GM19240 (cell line): ENCODE results near the gene CYB5D1.

Experiments
- DNase-seq: peaks from one replicate; pipeline ENCODE4 v3.0.0; 2011; ENCODE audit warnings: low spot score; ENCODE audit not compliant: insufficient read length

Gene CYB5D1

DNA sequence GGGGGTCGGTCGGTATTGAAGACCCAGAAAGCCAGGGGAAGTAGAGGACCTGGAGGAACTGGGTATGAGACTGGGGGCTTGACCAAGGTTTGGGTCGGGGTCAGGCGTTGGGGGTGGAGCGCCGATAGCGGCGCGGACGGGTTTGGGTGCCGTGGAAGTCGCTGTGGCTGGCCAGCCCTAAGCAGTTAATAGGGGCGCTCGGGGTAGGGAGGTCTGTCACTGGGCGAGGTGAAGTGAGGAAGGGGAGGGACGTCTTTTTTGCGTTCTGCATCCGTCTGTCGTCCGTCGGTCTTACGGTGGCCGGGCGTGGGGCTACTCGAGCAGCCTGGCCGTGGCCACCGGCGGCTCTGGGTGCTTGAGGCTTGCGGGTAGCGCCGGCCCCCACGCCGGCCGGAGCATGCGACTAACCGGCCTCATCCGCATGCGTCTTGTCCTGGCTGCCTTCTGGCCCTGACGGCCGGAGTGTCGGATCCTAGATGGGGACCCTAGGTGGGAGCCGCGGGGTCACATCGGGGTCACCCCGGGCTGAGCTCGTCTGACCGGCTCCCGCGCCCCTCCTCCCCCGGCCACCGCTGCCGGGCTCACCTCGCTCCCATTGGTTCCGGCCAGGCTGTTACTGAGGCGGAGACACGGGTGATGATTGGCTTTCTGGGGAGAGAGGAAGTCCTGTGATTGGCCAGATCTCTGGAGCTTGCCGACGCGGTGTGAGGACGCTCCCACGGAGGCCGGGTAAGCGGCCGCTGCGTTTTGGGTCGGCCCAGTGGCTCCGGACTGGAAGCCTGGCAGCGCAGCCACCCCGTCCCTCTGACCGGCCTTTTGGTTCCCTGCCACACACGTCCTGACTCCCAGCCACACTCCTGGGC, 13.3 kb upstream of the CYB5D1 start:
- DNase-seq, result peak; percentile 96

- no peak for DNase-seq
Observed at GRCh38 chr17:7845359-7846062, 12.3 kb upstream of the CYB5D1 start.

DNA sequence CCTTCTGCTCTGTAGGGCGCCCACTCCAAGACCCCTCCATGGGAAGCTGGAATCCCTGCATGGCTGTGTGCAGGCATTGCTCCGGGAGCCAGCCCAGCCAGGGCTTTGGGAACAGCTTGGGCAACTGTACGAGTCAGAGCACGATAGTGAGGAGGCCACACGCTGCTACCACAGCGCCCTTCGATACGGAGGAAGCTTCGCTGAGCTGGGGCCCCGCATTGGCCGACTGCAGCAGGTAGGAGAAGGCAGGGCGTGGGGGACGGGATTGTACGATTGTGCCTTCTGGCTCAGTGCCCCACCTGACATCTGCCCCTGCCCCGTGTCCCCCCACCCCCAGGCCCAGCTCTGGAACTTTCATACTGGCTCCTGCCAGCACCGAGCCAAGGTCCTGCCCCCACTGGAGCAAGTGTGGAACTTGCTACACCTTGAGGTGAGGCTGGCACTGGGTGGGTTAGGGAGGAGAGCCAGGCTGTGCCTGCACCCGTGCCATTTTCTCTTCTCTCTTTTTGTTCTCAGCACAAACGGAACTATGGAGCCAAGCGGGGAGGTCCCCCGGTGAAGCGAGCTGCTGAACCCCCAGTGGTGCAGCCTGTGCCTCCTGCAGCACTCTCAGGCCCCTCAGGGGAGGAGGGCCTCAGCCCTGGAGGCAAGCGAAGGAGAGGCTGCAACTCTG, 11.6 kb upstream of the CYB5D1 start:
- DNase-seq, result no peak

- no peak for DNase-seq
Observed at GRCh38 chr17:7846765-7847661, 10.8 kb upstream of the CYB5D1 start.

- DNase-seq, result no peak
Observed at GRCh38 chr17:7848131-7848579, 9.6 kb upstream of the CYB5D1 start.

DNA sequence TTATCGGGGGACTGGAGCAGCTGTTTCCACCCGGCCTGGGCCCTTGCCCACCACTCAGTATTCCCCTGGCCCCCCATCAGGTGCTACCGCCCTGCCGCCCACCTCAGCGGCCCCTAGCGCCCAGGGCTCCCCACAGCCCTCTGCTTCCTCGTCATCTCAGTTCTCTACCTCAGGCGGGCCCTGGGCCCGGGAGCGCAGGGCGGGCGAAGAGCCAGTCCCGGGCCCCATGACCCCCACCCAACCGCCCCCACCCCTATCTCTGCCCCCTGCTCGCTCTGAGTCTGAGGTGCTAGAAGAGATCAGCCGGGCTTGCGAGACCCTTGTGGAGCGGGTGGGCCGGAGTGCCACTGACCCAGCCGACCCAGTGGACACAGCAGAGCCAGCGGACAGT, 9.1 kb upstream of the CYB5D1 start:
- DNase-seq, result no peak

DNA sequence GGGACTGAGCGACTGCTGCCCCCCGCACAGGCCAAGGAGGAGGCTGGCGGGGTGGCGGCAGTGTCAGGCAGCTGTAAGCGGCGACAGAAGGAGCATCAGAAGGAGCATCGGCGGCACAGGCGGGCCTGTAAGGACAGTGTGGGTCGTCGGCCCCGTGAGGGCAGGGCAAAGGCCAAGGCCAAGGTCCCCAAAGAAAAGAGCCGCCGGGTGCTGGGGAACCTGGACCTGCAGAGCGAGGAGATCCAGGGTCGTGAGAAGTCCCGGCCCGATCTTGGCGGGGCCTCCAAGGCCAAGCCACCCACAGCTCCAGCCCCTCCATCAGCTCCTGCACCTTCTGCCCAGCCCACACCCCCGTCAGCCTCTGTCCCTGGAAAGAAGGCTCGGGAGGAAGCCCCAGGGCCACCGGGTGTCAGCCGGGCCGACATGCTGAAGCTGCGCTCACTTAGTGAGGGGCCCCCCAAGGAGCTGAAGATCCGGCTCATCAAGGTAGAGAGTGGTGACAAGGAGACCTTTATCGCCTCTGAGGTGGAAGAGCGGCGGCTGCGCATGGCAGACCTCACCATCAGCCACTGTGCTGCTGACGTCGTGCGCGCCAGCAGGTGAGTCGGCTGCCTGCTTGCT, 8.6 kb upstream of the CYB5D1 start:
- no peak for DNase-seq

GRCh38 chr17:7849751-7850504, 7.9 kb upstream of the CYB5D1 start:
- DNase-seq, result no peak

DNA sequence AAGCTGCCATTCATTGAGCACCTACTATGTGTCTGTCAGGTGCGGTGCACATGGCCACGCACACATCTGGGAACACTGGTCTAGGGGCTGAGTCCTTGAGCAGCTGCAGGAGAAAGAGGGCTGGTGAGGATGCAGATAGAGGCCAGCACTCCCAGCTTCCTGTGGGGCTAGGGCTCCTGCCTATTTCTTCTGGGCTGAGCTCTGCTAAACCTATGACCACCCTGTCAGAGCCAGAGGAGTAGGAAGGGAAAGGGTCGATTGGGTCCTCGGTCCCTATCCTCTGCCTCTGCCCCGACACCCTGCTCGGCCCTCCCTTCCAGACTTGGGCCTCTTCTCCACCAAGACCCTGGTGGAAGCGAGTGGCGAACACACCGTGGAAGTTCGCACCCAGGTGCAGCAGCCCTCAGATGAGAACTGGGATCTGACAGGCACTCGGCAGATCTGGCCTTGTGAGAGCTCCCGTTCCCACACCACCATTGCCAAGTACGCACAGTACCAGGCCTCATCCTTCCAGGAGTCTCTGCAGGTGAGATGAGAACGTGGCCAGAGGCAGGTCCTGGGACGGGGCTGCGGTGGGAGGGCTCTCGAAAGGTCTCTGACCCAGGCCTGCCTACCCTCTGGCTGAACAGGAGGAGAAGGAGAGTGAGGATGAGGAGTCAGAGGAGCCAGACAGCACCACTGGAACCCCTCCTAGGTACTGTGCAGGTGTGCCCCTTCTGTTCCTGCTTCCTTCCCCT, 6.9 kb upstream of the CYB5D1 start:
- DNase-seq, result no peak

DNA sequence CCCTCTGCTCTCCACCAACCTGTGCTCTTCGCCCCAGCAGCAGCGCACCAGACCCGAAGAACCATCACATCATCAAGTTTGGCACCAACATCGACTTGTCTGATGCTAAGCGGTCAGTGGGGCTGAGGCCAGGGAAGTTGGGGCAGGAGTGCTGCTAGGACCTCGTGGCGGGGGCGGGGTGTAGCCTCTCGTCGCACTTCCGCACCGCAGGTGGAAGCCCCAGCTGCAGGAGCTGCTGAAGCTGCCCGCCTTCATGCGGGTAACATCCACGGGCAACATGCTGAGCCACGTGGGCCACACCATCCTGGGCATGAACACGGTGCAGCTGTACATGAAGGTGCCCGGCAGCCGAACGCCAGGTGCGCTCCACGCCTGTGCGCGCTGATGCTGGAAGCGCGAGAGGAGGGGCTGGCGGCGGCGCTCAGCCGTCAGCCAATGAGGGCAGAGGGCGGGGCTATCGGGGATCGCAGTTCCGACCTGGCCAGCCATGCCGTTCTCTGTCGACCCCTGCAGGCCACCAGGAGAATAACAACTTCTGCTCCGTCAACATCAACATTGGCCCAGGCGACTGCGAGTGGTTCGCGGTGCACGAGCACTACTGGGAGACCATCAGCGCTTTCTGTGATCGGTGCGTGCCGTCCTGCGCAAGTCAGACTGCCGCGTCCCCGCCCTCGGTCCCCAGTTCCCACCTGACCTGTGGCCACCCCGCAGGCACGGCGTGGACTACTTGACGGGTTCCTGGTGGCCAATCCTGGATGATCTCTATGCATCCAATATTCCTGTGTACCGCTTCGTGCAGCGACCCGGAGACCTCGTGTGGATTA, 6.2 kb upstream of the CYB5D1 start:
- peak; percentile 92 for DNase-seq

DNA sequence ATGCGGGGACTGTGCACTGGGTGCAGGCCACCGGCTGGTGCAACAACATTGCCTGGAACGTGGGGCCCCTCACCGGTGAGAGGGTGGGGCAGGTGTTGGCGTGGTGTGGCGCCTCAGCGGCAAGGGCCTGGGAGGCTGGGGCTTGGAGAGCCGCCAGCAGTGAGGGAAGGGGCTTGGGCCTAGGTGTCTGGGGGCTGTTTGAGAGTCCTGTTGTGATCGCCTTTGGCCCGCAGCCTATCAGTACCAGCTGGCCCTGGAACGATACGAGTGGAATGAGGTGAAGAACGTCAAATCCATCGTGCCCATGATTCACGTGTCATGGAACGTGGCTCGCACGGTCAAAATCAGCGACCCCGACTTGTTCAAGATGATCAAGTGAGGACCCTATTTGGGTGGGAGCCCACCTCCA, 5.5 kb upstream of the CYB5D1 start:
- no peak for DNase-seq

DNA sequence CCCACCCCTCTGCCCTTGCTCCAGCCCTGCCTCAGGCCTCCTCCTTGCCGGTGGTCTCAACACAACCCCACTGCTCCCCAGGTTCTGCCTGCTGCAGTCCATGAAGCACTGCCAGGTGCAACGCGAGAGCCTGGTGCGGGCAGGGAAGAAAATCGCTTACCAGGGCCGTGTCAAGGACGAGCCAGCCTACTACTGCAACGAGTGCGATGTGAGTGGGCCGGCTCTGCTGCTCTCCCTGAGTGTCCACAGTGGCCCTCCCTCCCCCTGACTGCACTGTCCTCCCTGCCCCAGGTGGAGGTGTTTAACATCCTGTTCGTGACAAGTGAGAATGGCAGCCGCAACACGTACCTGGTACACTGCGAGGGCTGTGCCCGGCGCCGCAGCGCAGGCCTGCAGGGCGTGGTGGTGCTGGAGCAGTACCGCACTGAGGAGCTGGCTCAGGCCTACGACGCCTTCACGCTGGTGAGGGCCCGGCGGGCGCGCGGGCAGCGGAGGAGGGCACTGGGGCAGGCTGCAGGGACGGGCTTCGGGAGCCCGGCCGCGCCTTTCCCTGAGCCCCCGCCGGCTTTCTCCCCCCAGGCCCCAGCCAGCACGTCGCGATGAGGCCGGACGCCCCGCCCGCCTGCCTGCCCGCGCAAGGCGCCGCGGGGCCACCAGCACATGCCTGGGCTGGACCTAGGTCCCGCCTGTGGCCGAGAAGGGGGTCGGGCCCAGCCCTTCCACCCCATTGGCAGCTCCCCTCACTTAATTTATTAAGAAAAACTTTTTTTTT, 4.7 kb upstream of the CYB5D1 start:
- no peak for DNase-seq

- DNase-seq, result no peak
Observed at GRCh38 chr17:7853691-7854038, 4.1 kb upstream of the CYB5D1 start.

- DNase-seq, result no peak
Observed at GRCh38 chr17:7854078-7854777, 3.6 kb upstream of the CYB5D1 start.

- no peak for DNase-seq
Observed at GRCh38 chr17:7854851-7855659, 2.7 kb upstream of the CYB5D1 start, which contains the start of gene TMEM88. Gene TMEM88, plus strand, starts transcription at chr17:7855066. Its CDS starts 9 bp downstream, at chr17:7855075.

- DNase-seq, result no peak
Observed at GRCh38 chr17:7855660-7856010, 2.2 kb upstream of the CYB5D1 start.
